ENCODE data around the gene RPS6KA2.
"Not testable (repeated sequence)": the region's sequence is repeated elsewhere in the genome, so short reads cannot be mapped to it uniquely, and the experiment has no call there.

Gene RPS6KA2

GRCh38 chr6:166383802-166384363 lies 243.2 kb downstream of the RPS6KA2 start:
- not testable (repeated sequence) for DNase-seq

GRCh38 chr6:166382933-166383801 lies 243.9 kb downstream of the RPS6KA2 start, which contains the start of gene MPC1:
Gene MPC1, minus strand, starts transcription at chr6:166382940. Its CDS starts 64 bp downstream, at chr6:166382876.
- DNase-seq = peak; percentile 96

DNA sequence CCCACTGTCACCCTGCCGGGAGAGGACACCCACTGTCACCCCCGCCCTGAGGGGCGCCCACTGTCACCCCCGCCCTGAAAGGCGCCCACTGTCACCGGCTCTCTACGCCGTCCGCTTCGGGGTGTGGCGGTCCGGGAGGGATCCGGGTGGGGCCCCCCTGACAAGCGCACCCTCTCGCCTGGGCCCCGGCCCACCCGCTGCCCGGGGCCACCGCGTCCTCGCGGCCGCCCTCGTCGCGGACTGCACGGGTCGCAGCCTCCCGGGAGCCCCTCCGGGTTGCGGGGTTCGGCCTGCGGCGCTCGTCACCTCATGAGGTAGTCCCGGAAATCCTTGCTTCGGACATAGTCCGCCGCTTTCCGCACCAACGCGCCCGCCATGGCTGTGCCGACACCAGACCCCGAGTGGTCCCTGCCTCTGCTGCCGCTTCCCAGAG lies 244.5 kb downstream of the RPS6KA2 start:
- DNase-seq = no peak

DNA sequence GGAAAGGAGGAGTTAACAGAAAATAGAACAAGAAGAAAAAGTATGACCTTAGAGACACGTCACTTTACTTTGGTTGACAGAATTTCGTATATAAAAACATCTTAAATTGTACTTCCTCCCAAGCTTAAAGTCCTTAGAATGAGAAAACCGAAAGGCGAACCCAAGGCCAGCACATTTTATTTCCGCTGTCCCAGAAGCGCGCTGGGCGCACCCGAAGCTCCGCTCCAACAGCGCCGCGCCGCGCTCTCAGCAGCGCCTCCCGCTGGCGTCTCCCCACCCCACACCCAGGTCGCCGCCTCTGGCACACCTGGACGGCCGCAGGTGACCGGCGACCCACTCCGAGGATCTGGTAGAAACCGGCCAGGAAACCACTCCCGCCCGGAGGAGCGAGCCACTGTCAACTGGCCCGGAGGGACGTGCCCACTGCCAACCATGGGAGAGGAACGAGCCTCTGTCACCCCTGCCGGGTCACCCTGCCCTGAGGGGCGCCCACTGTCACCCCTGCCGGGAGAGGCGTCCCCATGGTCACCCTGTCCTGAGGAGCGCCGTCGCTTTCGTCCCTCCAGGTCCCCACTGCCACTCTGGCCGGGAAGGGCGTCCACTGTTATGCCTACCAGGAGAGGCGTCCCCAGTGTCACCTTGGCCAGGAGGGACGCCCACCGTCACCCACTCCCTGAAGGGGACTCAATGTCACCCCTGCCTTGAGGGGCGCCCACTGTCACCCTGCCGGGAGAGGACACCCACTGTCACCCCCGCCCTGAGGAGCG lies 245.1 kb downstream of the RPS6KA2 start:
- DNase-seq = peak; percentile 67

DNA sequence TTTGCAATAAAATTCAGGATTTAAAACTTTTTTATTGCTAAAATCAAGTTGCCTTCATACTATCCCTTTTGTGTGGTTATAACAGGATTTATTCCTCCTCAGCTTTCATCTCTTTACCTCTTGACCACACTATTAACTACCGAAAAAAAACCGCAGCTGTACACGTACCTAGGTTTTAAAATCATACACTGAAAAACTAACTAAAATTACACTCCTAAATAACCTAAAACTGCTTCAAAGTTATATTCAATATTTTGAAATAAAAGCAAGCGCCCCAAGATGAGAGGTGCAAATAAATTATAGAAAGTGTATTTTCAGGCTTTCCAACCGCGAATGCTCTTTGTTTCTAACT lies 245.7 kb downstream of the RPS6KA2 start:
- DNase-seq = no peak

DNA sequence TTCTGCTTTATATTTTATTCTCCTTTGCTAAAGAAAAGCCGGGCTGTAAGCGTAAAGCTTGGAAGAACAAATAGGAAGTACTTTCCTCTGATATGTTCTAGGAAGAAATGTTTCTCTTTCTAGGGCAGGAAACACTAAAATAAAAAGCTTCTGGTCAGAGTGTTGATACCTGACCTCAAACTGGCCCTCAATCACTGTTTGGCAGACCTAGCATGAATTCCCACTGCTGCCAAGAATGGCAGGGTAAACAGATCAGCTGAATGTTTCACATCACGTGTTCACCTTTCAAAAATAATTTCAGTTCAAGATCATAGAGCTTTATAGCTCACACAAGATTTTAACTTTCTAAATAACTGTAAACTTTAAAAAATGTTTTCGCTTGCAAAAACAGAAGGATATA lies 247.3 kb downstream of the RPS6KA2 start:
- no peak for DNase-seq

- DNase-seq = no peak
Observed at GRCh38 chr6:166379103-166379586, 247.9 kb downstream of the RPS6KA2 start.

DNA sequence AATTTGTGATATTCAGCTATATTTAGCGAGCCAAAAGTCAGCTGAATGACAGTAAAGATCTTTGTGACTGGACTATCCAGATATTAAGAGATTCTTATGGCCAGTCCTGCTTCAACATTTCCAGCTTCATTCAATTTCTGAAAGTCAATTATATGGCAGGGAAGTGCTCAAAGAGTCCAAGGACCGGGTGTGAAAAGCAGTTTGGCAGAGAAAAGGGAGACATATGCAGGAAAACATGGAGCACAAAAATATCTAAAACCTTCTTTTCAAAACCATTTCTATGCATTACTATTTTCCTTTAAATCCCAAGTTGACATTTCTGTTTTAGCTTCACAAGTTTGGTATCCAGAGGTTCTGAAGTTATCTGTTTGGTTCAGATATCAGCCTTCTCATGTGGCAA lies 249.3 kb downstream of the RPS6KA2 start:
- no peak for DNase-seq

- no peak for DNase-seq
Observed at GRCh38 chr6:166375013-166375412, 252.0 kb downstream of the RPS6KA2 start.

DNA sequence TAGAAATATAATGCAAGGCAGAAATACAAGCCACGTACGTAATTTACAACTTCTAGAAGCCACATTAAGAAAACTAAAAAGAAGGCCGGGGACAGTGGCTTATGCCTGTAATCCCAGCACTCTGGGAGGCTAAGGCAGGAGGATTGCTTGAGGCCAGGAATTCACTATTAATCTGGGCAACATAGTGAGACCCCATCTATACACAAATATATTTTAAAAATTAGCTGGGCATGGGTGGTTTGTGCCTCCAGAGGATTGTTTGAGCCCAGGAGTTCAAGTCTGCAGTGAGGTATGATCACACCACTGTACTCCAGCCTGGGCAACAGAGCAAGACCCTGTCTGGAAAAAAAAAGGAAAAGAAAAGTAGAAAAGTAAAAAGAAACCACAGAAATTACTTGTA lies 256.6 kb downstream of the RPS6KA2 start:
- DNase-seq = no peak

DNA sequence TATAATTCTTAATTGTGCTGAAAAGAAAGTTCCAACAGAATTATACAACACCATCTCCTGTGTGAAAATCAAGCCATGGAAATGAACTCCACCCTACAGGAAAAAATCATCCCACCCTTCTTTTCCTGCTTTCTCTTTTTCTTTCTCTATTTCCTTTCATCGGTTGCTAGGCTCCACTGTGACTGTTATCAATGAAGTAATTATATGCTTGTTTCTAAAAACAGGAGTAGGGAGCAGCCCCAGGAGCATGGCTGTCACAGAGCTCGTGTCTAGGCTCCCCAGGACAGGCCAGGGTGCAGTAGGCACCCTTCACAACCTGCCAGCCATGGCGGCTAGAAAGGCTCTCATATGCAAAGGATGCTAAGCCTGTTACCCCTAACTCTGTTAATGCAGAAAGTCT lies 257.3 kb downstream of the RPS6KA2 start:
- no peak for DNase-seq

GRCh38 chr6:166366921-166367320 lies 260.1 kb downstream of the RPS6KA2 start:
- no peak for DNase-seq

- DNase-seq = no peak
Observed at GRCh38 chr6:166365806-166366205, 261.2 kb downstream of the RPS6KA2 start.

GRCh38 chr6:166365221-166365620 lies 261.8 kb downstream of the RPS6KA2 start:
- DNase-seq = peak; percentile 27

DNA sequence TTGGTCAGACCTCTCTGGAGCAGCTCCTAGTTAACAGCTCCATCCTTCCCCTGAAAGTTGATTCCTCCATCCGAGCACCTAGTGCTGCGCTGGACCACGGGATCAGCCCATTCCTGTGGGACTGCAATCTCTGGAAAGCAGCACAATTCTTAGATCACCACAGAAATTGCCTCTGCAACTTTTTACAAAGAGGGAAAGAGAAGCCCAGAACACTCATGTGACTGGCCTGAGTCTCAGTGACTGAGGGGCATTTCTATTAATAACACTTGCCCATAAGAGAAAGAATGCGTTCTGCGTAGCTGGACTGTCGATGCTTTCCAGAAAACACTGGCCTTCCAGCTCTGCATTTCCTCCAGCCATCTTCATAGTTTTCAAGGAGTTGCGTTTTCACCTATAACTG lies 262.6 kb downstream of the RPS6KA2 start:
- no peak for DNase-seq

DNA sequence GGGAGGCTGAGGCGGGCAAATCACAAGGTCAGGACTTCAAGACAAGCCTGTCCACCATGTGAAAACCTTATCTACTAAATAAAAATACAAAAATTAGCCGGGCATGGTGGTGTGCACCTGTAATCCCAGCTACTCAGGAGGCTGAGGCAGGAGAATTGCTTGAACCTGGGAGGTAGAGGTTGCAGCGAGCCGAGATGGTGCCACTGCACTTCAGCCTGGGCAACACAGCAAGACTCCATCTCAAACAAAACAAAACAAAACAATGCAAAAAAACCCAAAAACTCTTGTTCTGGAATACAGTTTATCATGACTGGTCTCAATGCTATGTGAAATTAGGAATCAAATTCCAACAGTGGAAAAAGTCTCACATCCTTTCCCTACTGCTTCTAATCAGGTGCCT lies 264.6 kb downstream of the RPS6KA2 start:
- DNase-seq = not testable (repeated sequence)

DNA sequence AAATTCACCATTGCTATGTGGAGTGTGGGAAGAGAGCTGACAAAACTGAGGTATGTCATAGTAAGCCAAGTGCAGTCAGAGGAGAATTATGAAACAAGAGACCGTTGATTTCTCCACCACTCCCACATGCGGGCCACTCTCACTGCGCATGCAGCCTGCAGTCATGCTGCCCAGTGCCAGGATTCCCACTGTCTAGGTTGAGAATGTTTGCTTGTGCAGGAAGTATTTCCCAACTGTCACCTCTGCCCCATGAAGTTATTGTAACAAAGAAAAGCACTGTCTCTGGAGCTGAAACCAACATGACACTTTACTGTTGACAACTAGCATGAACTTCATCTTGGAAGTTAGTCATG lies 266.0 kb downstream of the RPS6KA2 start:
- no peak for DNase-seq

GRCh38 chr6:166360243-166361076 lies 266.6 kb downstream of the RPS6KA2 start:
- peak; percentile 17 for DNase-seq
